GM08714 (cell line): ENCODE data around the gene KRTAP12-2.
"Not testable (repeated sequence)": the region's sequence is repeated elsewhere in the genome, so short reads cannot be mapped to it uniquely, and the experiment has no call there.

Experiments
- H3K4me3 ChIP-seq: fragments of 200-500 bp; sonication (Bioruptor generic); 2 replicates; pipeline ENCODE4 v1.5.1; 2014; ENCODE audit warnings: mild to moderate bottlenecking, low read length, inconsistent platforms
- ZNF274 ChIP-seq: IDR thresholded peaks from 2 replicates; pipeline ENCODE4 v1.6.1; 2012; ENCODE audit warnings: mild to moderate bottlenecking, low read depth, low read length

KRTAP12-2 gene

DNA sequence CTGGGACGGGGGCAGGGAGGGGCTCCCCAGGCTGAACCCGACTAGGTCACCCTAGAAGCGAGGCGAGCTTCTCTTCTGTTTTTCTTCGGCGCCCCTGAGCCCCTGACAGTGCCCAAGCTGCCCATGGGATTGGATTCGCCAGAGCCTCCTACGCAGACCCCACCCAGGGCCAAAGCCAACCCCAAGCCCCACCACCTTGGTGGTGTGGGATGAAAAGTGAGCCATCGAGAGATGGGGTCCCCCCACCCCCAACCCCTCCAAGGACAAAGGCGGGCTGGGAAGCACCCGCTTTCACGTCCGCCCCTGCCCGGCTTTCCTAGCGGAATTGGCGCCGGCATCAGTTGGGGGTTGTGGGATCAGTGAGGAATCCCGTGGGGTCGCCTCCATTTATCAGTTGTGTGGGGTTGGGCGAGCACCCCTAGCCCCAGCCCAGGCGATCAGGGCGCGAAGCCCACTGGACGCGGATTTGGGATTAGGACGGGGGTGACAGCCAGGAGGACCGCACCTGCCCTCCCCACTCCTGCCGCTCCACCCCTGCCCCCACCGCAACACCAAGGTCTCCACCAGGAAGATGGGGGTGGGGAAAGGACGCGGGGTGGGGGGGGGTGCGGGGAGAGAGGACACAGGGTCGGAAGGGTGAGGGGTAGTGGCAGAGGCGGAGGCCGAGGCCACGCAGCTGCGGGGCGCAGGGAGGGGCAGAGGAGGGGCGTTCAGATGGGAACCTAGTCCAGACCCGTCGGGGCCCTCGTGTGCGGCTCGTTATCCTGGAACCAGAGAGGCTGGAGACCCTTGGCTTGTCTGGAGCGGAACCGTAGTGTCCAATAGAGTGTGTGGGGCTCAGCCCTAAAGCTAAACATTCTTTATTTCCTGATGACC is 40.2 kb upstream of the KRTAP12-2 start:
- no peak for TF ChIP-seq ZNF274
- no peak overlapping the region for H3K4me3 ChIP-seq

GRCh38 chr21:44706026-44706705 is 39.4 kb upstream of the KRTAP12-2 start:
- TF ChIP-seq ZNF274, result no peak
- H3K4me3 ChIP-seq, result no peak overlapping the region

DNA sequence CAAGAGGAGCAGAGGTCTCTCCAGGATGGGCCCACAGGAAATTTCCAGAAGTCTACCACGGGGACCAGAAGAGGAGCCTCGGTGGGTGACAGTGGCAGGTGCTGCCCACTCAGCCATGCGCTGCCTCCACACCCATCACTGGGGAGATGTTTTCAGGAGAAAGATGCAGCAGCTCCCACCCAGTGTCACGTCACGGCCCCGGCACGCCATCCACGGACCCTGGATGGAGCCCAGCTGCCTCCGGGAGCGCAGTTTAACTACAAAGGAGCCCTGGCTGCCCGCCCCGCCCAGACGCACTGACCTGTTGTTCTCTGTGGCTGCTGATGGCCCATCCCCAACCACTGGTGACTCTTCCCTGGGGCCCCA is 37.9 kb upstream of the KRTAP12-2 start:
- H3K4me3 ChIP-seq, result no peak overlapping the region

DNA sequence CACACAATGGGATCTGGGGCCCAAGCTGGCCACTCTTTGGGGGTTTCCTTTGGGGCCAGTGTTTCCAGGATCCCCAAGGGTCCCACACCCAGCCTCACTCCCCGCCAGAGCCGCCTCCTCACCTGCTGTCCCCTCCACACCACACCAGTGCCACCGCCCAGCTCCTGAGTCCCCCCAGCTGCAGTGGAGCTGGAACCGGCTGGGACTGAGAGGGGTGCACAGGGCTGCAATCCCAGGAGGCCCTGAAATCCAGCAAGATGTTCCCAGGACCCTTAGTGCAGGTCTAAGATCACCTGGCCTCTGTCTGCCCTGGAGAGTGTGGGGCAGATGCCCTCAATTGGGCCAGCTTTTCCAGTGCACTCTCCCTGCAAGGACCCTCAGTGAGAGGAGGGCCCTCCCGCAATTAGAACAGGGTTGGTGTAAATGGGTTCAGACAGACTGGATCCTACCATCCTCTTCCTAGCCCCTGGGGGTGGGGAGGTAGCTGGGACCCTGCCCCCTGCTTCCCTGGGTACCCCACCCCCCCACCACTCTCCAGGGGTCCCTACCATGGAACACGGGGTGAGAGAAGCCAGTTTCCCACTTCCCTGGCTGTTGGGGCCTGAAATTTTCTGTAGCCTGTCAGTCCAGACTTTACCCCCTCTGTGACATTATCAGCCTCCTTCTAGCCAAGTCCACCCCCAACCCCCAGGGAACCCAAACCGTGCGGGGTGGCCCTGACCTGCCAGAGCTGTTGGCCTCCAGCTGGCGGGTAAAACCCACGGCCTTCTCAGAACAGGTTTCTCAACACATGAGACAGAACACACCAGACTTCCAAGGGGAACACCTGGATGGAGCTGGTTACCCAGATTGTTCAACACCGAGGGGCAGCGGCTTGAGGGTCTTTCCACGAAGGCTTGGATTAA is 37.3 kb upstream of the KRTAP12-2 start:
- no peak overlapping the region for H3K4me3 ChIP-seq
- TF ChIP-seq ZNF274, result no peak

More for the DNA sequence above, 37.9 kb upstream of the KRTAP12-2 start:
- no peak for TF ChIP-seq ZNF274

- no peak overlapping the region for H3K4me3 ChIP-seq
- no peak for TF ChIP-seq ZNF274
Observed at GRCh38 chr21:44702973-44703730, 36.4 kb upstream of the KRTAP12-2 start.

DNA sequence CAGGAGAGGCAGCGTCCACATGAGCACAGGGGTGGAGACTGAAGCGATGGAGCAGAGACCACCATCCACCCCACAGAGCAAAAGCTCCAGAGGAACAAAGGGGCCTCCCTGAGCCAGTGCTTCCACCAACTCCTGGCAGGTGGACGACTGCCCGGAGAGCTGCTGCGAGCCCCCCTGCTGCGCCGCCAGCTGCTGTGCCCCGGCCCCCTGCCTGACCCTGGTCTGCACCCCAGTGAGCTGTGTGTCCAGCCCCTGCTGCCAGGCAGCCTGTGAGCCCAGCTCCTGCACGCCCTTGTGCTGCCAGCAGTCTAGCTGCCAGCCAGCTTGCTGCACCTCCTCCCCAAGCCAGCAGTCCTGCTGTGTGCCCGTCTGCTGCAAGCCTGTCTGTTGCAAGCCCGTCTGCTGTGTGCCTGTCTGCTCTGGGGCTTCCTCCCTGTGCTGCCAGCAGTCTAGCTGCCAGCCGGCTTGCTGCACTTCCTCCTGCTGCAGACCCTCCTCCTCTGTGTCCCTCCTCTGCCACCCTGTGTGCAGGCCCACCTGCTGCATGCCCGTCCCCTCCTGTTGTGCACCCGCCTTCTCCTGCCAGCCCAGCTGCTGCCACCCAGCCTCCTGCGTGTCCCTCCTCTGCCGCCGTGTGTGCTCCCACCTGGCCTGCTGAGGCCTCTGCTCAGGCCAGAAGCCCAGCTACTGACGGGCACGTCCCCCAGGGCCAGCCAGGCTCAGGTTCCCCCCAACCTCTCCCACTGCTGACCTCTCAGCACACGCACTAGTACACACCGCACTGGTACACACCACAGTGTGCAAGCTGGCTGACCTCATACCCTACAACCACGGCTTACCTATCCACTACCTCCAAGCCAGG is 35.6 kb upstream of the KRTAP12-2 start:
- no peak for TF ChIP-seq ZNF274
- H3K4me3 ChIP-seq, result no peak overlapping the region

GRCh38 chr21:44701541-44701940 is 34.8 kb upstream of the KRTAP12-2 start:
- H3K4me3 ChIP-seq, result no peak overlapping the region
- no peak for TF ChIP-seq ZNF274

DNA sequence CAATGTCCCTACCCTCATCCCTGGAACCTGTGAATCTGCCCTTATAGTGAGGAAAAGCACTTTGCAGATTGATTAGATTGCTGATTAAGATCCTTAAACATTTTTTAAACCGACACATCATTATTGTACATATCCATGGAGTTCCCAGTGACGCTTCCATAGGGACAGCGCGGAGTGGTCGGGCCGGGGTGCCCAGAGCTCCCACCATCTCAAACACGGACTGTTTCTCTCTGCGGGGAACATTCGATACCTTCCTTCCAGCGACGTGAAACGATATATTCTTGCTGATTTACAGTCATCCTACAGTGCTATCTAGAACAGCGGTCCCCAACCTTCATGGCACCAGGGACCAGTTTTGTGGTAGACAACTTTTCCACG is 34.3 kb upstream of the KRTAP12-2 start:
- TF ChIP-seq ZNF274, result no peak
- H3K4me3 ChIP-seq, result no peak overlapping the region

GRCh38 chr21:44700101-44701022 is 33.6 kb upstream of the KRTAP12-2 start:
- no peak for TF ChIP-seq ZNF274
- H3K4me3 ChIP-seq, result no peak overlapping the region

DNA sequence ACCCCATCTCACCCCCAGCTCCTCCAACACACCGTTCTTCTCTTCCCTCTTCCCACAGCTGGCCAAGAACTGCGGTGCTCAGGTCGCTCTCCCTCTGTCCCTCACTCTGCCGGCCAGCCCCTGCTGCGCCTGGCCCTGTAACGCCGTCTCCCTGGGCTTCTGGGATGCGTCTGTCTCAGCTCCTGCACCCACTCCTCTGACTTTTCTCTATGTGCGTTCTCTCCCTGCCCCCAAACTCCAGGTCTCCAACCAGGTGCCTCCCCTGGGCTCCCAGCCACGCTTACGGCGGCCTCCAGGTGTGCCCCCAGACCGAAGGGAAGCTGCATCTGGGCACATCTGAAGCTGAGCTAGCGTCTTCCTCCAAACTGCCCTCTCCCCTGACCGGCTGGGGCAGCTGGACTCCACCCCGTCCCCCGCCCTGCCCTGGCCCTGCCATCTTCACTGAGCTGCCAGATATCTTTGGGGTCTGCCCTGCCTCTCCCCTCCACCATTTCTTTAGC is 32.8 kb upstream of the KRTAP12-2 start:
- no peak overlapping the region for H3K4me3 ChIP-seq
- TF ChIP-seq ZNF274, result no peak

DNA sequence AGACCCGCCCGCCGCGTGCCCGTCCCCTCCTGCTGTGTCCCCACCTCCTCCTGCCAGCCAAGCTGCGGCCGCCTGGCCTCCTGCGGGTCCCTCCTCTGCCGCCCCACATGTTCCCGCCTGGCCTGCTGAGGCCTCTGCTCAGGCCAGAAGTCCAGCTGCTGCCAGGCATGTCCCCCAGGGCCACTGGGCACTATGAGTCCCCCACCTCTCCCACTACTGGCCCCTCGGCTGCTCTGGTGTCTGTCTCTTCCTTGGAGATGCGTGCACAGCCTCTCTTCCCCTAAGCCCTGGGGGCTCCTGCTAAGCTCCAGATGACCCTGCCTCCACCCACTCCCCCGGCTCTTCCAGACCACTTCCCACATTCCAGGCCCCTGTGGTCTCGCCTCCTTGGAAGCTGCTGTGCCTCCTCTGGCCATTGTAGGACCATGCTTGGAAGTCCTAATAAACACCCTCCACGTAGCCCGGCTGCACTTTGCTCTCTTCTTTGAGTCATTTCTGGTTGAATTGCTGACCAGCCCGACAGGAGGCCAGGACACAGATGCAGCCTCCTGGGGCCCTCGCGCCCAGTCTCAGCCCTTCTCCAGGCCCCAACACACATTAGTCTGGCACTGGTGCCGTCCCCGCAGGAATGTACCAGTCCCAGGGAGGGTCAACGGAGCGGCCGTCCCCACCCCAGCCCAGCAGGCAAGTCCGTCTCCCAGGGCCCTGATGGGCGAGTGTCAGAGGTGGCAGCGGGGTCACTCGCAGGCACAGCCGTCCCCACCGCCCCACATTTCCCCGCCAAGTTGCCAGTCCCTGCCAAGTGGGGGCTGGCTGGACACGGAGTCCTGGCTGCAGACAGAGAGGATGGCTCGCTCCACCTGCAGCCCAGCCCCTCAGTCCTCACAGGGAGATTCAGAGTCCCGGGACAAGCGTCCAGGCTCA is 31.3 kb upstream of the KRTAP12-2 start:
- no peak for TF ChIP-seq ZNF274
- no peak overlapping the region for H3K4me3 ChIP-seq

DNA sequence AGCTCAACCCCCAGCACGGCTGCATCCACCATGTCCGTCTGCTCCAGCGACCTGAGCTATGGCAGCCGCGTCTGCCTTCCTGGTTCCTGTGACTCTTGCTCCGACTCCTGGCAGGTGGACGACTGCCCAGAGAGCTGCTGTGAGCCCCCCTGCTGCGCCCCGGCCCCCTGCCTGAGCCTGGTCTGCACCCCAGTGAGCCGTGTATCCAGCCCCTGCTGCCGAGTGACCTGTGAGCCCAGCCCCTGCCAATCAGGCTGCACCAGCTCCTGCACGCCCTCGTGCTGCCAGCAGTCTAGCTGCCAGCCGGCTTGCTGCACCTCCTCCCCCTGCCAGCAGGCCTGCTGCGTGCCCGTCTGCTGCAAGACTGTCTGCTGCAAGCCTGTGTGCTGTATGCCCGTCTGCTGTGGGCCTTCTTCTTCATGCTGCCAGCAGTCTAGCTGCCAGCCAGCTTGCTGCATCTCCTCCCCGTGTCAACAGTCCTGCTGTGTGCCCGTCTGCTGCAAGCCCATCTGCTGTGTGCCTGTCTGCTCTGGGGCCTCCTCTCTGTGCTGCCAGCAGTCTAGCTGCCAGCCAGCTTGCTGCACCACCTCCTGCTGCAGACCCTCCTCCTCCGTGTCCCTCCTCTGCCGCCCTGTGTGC is 30.6 kb upstream of the KRTAP12-2 start, which contains the start of gene KRTAP10-12:
TSS of gene KRTAP10-12 (plus strand) at position 1 of the 639 bp plus-strand sequence. CDS start at position 31, 30 bp downstream.
- not testable (repeated sequence) for H3K4me3 ChIP-seq
